GM12873 (cell line): Measurements from ENCODE around the gene USP48.

ENCODE experiments used
- CTCF ChIP-seq: IDR thresholded peaks from 2 replicates; pipeline ENCODE4 v1.5.1; 2012; ENCODE audit warnings: low read depth, mild to moderate bottlenecking, moderate library complexity, low read length, control low read depth; ENCODE audit not compliant: insufficient read depth; ENCODE audit errors: missing control alignments

The USP48 gene

GRCh38 chr1:21648352-21648730 is 134.6 kb downstream of the USP48 start:
- TF ChIP-seq CTCF = no peak

- TF ChIP-seq CTCF = no peak
Measured at GRCh38 chr1:21647431-21648351, 135.3 kb downstream of the USP48 start.

GRCh38 chr1:21645550-21645949 is 137.4 kb downstream of the USP48 start:
- no peak for TF ChIP-seq CTCF

- TF ChIP-seq CTCF = no peak
Measured at GRCh38 chr1:21644906-21645305, 138.0 kb downstream of the USP48 start.

GRCh38 chr1:21644348-21644747 is 138.6 kb downstream of the USP48 start:
- TF ChIP-seq CTCF = no peak

- TF ChIP-seq CTCF = no peak
Measured at GRCh38 chr1:21643624-21644023, 139.3 kb downstream of the USP48 start.

- no peak for TF ChIP-seq CTCF
Measured at GRCh38 chr1:21641967-21642739, 140.8 kb downstream of the USP48 start.
